ENCODE data around the gene TFAP2A. TPM values are rescaled to one million over a fixed set of nuclear protein-coding genes. Genes with fewer than 3 reads are reported as not detected.

Gene TFAP2A
- total RNA-seq, 1 experiment from 2014 or later = 24.3 TPM

DNA sequence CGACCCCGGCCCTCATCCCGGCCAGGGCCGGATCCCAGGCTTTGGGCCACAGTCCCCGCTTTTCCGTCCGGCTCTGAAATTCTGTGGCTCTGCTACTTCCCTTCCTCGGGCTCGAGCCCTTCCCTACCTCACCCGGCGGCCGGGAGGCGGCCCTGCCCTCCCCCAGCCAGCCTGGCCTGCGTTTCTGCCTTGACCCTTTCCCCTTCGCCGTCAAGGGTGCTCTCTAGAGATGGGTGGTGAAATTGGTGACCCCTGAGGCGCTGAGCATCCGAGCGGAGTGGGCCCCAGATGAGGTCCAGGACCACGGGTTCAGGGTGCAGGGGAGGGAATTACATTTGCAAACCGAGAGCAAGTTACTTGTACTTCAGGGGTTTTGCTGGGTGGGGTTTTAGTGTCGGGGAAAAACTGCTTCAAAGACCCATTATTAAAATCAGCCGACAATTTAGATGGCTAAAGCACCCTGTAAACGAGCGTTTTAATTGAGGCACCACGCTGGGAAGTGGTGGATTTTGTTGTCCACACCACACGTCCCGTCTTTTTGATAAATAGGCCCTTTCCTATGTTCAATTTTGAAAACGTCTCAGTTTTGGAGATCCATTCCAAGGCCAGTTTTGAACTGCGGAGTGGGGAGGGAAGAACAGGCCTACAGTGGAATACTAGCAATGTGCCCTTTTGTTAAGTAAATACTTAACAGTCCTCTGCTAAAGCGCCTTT lies 9.9 kb downstream of the TFAP2A start:
- RAD21 ChIA-PET (ENCODE audit: low non-redundant PET in 1 of 2, low total read pairs in 2 of 2, uncharacterized antibody in 2 of 2, unreplicated experiment in 2 of 2) = interaction anchor here (0.7 to 1.4 kb wide), 2 partner anchors 9 to 30 kb away, joined by 3 to 6 read pairs; partner anchors contain the start of gene TFAP2A (in 1 of the 2)
- peak; percentile 15 for ATAC-seq

DNA sequence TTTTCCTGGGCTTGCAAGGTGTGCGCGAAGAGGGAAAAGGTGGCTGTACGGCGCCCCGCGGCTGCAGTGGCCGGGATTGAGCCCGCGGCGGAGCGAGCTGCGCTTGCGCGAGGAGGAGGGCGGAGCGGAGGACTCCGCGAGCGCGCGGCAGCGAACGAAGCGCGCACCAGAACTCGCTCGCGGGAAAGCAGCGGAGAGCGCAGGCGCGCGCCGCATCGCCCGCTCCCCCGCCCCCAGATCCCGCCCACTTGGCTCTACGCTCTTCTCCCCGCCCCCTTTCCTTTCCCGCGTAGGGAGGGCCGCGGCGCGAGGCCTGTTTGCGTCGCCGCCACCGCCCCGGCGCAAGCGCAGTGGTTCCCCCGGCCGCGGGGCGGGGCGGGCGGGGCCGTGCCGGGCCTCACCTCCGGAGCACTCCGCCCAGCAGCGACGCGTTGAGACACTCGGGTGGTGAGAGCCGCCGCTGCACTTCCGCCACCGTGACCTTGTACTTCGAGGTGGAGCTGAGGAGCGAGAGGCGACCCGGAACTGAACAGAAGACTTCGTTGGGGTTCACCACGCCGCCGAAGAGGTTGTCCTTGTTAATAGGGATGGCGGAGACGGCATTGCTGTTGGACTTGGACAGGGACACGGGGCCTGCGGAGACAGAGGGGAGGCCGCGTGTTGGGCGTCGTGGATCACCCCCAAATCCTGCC lies 10.6 kb downstream of the TFAP2A start:
- H3K36me3 ChIP-seq (ENCODE audit: control insufficient read depth in 1 of 2, insufficient read depth in 2 of 2, low read length in 2 of 2) = peaks cover 11 to 18% of the 10 kb centered on the region in 2 experiments; a peak in 3 of 4 replicates
- H3K4me2 ChIP-seq (ENCODE audit: low read length) = peak overlapping the region; percentile 94
- peak; percentile 92 for DNase-seq (ENCODE audit: low read depth, low spot score)
- H3K27me3 ChIP-seq (ENCODE audit: insufficient read depth, low read length) = no peaks in the 10 kb centered on the region
- H3K4me3 ChIP-seq (replicated peaks in 1 of 2; ENCODE audit: low read depth in 1 of 2, low read length in 2 of 2) = peak overlapping the region; percentile 77 to 83
- no peak overlapping the region for H2AFZ ChIP-seq (ENCODE audit: low read depth, low read length, poor library complexity, severe bottlenecking)
- H3K27ac ChIP-seq (ENCODE audit: low read depth, low read length) = peak overlapping the region; percentile 88
- no peaks in the 10 kb centered on the region for H3K9me3 ChIP-seq (ENCODE audit: control insufficient read depth in 1 of 2, insufficient read depth in 1 of 2, low read depth in 1 of 2, low read length in 2 of 2)
- peaks cover 55% of the 10 kb centered on the region for H3K79me2 ChIP-seq (ENCODE audit: insufficient read depth, low read length)
- H3K9me2 ChIP-seq (ENCODE audit: insufficient read depth) = no peaks in the 10 kb centered on the region
- ChIA-PET CTCF (interaction anchor here (1.1 to 1.5 kb wide), 4 partner anchors 9 to 867 kb away, joined by 3 to 7 read pairs (median 5); partner anchors contain the start of gene TFAP2A), RAD21 (ENCODE audit: low non-redundant PET in 1 of 2, low total read pairs in 2 of 2, uncharacterized antibody in 2 of 2, unreplicated experiment in 2 of 2) (interaction anchor here in 1 of 2 experiments (1.4 kb wide), 1 partner anchor 10 kb away, joined by 6 read pairs; the partner anchor contains the start of gene TFAP2A), POLR2A (interaction anchor here (3.3 kb wide), 1 partner anchor 10 kb away, joined by 22 read pairs; the partner anchor contains the start of gene TFAP2A)
- intact Hi-C loops (cut with micrococcal nuclease) = loop anchor here (5.0 kb wide), 1 partner anchor 147 kb away; no protein-coding TSS in a partner anchor
- H4K20me1 ChIP-seq (ENCODE audit: insufficient read depth) = no peaks in the 10 kb centered on the region
- ATAC-seq = peak; percentile 92
- peak overlapping the region; percentile 91 for H3K9ac ChIP-seq (ENCODE audit: low read length)
- H3K4me1 ChIP-seq (ENCODE audit: control insufficient read depth in 1 of 2, insufficient read depth in 2 of 2, low read length in 2 of 2) = peaks cover 8 to 38% of the 10 kb centered on the region in 2 experiments; a peak in 3 of 4 replicates
- no TSS peak for BruUV-seq (replicated peaks)
- peak; percentile 55 for TF ChIP-seq SIN3A (IDR thresholded peaks at IDR 0.05; ENCODE audit: low read depth)
- TF ChIP-seq RAD21 (IDR thresholded peaks at IDR 0.05; ENCODE audit: low read depth) = peak; percentile 86
- TF ChIP-seq EZH2 (IDR thresholded peaks at IDR 0.05) = no peak
- TF ChIP-seq, protein P1, sequence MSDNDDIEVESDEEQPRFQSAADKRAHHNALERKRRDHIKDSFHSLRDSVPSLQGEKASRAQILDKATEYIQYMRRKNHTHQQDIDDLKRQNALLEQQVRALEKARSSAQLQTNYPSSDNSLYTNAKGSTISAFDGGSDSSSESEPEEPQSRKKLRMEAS (IDR thresholded peaks at IDR 0.05) = peak; percentile 79
- TF ChIP-seq YY1 (IDR thresholded peaks at IDR 0.05; ENCODE audit: extremely low read depth, insufficient replicate concordance, low read depth, low read length) = peak; percentile 15
- TF ChIP-seq TCF7L2 (IDR thresholded peaks at IDR 0.05; ENCODE audit: borderline replicate concordance, extremely low read depth, insufficient read depth, insufficient read length) = no peak
- TF ChIP-seq POLR2A (IDR thresholded peaks at IDR 0.05; ENCODE audit: borderline replicate concordance, extremely low read depth, insufficient read depth, insufficient read length) = peak; percentile 69
- no peak for TF ChIP-seq FOSL1 (IDR thresholded peaks at IDR 0.05; ENCODE audit: low read depth)
- TF ChIP-seq ZFX (IDR thresholded peaks at IDR 0.05) = no peak
- TF ChIP-seq POLR2AphosphoS5 (IDR thresholded peaks at IDR 0.05; ENCODE audit: low read depth, low read length) = peak; percentile 84
- TF ChIP-seq, protein P2, sequence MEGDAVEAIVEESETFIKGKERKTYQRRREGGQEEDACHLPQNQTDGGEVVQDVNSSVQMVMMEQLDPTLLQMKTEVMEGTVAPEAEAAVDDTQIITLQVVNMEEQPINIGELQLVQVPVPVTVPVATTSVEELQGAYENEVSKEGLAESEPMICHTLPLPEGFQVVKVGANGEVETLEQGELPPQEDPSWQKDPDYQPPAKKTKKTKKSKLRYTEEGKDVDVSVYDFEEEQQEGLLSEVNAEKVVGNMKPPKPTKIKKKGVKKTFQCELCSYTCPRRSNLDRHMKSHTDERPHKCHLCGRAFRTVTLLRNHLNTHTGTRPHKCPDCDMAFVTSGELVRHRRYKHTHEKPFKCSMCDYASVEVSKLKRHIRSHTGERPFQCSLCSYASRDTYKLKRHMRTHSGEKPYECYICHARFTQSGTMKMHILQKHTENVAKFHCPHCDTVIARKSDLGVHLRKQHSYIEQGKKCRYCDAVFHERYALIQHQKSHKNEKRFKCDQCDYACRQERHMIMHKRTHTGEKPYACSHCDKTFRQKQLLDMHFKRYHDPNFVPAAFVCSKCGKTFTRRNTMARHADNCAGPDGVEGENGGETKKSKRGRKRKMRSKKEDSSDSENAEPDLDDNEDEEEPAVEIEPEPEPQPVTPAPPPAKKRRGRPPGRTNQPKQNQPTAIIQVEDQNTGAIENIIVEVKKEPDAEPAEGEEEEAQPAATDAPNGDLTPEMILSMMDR (IDR thresholded peaks at IDR 0.05 in 2 of 3, conservative IDR thresholded peaks at IDR 0.05 in 1 of 3; ENCODE audit: borderline replicate concordance in 1 of 3, insufficient read depth in 1 of 3, low read depth in 2 of 3, low read length in 2 of 3) = peak; percentile 37 to 48 (median 46); a peak in 5 of 6 replicates
- TF ChIP-seq ELF1 (IDR thresholded peaks at IDR 0.05; ENCODE audit: borderline replicate concordance, low read depth) = no peak; the same call in 1 of the 2 replicates
- no peak for TF ChIP-seq CEBPB (IDR thresholded peaks at IDR 0.05; ENCODE audit: low read depth)

More for the DNA sequence above, 9.9 kb downstream of the TFAP2A start:
- TSS peak; percentile 90 for BruUV-seq (replicated peaks)
- Histone ChIP-seq H3K9me3 (ENCODE audit: control insufficient read depth in 1 of 2, insufficient read depth in 1 of 2, low read depth in 1 of 2, low read length in 2 of 2) (no peaks in the 10 kb centered on the region), H3K4me3 (replicated peaks in 1 of 2; ENCODE audit: low read depth in 1 of 2, low read length in 2 of 2) (peak overlapping the region; percentile 77 to 83), H3K36me3 (ENCODE audit: control insufficient read depth in 1 of 2, insufficient read depth in 2 of 2, low read length in 2 of 2) (peaks cover 11 to 19% of the 10 kb centered on the region in 2 experiments; a peak in 3 of 4 replicates), H4K20me1 (ENCODE audit: insufficient read depth) (no peaks in the 10 kb centered on the region), H3K9ac (ENCODE audit: low read length) (peak overlapping the region; percentile 91), H3K4me2 (ENCODE audit: low read length) (peak overlapping the region; percentile 86), H3K4me1 (ENCODE audit: control insufficient read depth in 1 of 2, insufficient read depth in 2 of 2, low read length in 2 of 2) (peaks cover 8 to 38% of the 10 kb centered on the region in 2 experiments; a peak in 3 of 4 replicates), H3K9me2 (ENCODE audit: insufficient read depth) (no peaks in the 10 kb centered on the region), H3K27ac (ENCODE audit: low read depth, low read length) (peak overlapping the region; percentile 88), H3K27me3 (ENCODE audit: insufficient read depth, low read length) (no peaks in the 10 kb centered on the region), H3K79me2 (ENCODE audit: insufficient read depth, low read length) (peaks cover 56% of the 10 kb centered on the region), H2AFZ (ENCODE audit: low read depth, low read length, poor library complexity, severe bottlenecking) (no peak overlapping the region)
- no peak for DNase-seq (ENCODE audit: low read depth, low spot score)
- ChIA-PET POLR2A (interaction anchor here (3.3 kb wide), 1 partner anchor 9 kb away, joined by 22 read pairs; the partner anchor contains the start of gene TFAP2A), CTCF (interaction anchor here (1.1 to 1.5 kb wide), 4 partner anchors 9 to 868 kb away, joined by 3 to 7 read pairs (median 5); partner anchors contain the start of gene TFAP2A)
- intact Hi-C loops (cut with micrococcal nuclease) = loop anchor here (5.0 kb wide), 1 partner anchor 148 kb away; no protein-coding TSS in a partner anchor
- TF ChIP-seq, protein P1 (IDR thresholded peaks at IDR 0.05) = no peak
- peak; percentile 81 for TF ChIP-seq ZFX (IDR thresholded peaks at IDR 0.05)
- TF ChIP-seq POLR2A (IDR thresholded peaks at IDR 0.05; ENCODE audit: borderline replicate concordance, extremely low read depth, insufficient read depth, insufficient read length) = peak; percentile 18
